ENCODE data around the gene ZDHHC11B.
"Not testable (repeated sequence)": the region's sequence is repeated elsewhere in the genome, so short reads cannot be mapped to it uniquely, and the experiment has no call there.

DNA sequence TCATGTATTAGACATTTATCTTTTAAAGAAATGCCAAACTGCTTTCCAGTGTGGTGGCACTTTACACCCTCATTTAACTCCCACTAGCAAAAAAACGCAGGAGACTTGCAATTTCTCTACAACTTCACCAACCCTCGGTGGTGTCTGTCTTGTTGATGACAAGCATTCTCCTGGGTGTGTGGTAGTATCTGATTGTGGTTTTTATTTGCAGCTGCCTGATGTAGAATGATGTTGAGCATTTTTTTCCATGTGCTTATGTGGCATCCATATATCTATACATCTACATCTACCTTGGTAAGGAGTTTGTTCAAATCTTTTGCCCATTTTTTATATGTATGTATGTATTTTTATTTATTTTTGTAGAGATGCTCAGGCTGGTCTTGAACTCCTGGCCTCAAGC lies 49.5 kb upstream of the ZDHHC11B start:
- not testable (repeated sequence) for TF ChIP-seq CTCF, POLR2A (IDR thresholded peaks at IDR 0.05)
